Left colon (tissue), 2 donors: ENCODE measurements around the gene SLC43A2. TPM values are rescaled to one million over a fixed set of nuclear protein-coding genes. Genes with fewer than 3 reads are reported as not detected.
"Not testable (repeated sequence)": the region's sequence is repeated elsewhere in the genome, so short reads cannot be mapped to it uniquely, and the experiment has no call there.

ENCODE experiments used
- ATAC-seq: fragments of 200-7000 bp; cut with Tn5 transposase; one replicate; pipeline ENCODE4 v1.9.1; 2020; ENCODE audit warnings: mild to moderate bottlenecking, moderate library complexity
- DNase-seq, 2 donors: peaks; one replicate each; pipeline ENCODE4 v3.0.0-alpha.2; 2020
- intact Hi-C, 2 donors: fragments of 100-400 bp; cut with DNase I in 1 of 2; cut with micrococcal nuclease in 1 of 2; formaldehyde crosslinking; loops; one replicate each; pipeline versions ENCODE4 v1.11.2 to v1.14.0; 2022; cut with DNase I, micrococcal nuclease
- long read RNA-seq: library from polyadenylated mRNA; unstranded; transcript quantifications from one replicate; pipeline ENCODE4 v2.0.0, GENCODE V29; 2021
- total RNA-seq, 2 donors: library from RNA; stranded (reverse); fragmentation: NEBNext Ultra II Directional; extraction: Animal tissue kit (Norgen Biotek cat#: 25700); gene quantifications; one replicate each; pipeline ENCODE4 v1.2.1, GENCODE V29; 2021
- donor health status: DM: no; HTN: no; CAD: no.
- donor health status: DM: yes; HTN: yes; CAD: no.

The SLC43A2 gene
- total RNA-seq = 10 to 100 TPM; 19.4 to 22.8 TPM
- long read RNA-seq, full-length matches to known transcripts = 4 of 12 reads
- long read RNA-seq, partial matches to known transcripts = 1 of 12 reads
- long read RNA-seq, other reads (novel, unspliced or antisense) = 7 of 12 reads

DNA sequence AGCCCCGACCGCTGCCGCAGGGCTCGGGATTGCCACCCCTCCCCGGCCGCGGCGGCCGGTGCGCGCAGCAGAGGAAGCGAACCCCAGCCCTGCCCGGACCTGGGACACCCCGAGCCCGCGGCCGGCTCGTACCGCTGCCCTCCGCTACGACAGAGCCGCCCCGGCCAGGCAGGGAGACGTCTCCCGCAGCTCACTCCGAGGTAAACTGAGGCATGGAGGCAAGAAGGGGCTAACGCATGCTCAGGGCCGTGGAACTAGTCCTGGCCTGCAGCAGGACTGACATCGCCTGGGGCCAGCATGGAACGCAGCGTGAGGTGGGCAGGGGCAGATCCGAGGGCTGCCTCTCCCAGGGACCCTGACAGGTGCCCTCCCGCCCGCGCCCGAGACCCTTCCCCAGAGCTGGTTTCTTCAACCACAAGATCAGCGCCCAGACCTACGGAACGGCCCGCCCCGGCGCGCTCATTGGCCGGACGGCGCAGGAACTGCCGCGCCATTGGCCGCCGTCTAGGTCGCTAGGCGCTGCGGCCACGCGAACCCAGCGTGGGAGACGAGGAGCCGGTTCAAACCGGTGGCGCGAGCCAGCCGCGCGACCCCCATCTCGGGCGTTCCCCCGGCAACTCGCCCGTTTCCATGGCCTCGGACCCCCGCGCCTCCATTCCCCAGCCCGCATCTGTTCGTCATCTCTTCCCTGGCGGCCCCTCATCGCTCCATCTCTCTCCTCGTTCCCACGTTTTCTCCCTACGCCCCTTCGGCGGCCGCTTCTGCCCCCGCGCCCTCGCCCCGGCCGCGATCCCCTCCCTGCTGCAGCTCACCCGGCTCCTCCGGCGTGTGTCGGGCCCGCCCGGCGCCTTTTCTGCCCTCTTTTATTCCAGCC lies at the start of gene SLC43A2:
SLC43A2 (minus strand) TSS at position 853 of the 874 bp plus-strand sequence. CDS start 960 bp downstream, outside the sequence.
- intact Hi-C loops = loop anchor here in 1 of 2 donors (5.0 kb wide), 1 partner anchor 51 kb away; no protein-coding TSS in a partner anchor
- ATAC-seq = peak; percentile 83

GRCh38 chr17:1676401-1676800 lies 47.8 kb upstream of the SLC43A2 start:
- DNase-seq (no peak), ATAC-seq (no peak)
- intact Hi-C loops = loop anchor here in 1 of 2 donors (10.0 kb wide), 1 partner anchor 188 kb away; no protein-coding TSS in a partner anchor

More for the DNA sequence above, at the start of gene SLC43A2:
- peak; percentile 77 to 87 for DNase-seq

DNA sequence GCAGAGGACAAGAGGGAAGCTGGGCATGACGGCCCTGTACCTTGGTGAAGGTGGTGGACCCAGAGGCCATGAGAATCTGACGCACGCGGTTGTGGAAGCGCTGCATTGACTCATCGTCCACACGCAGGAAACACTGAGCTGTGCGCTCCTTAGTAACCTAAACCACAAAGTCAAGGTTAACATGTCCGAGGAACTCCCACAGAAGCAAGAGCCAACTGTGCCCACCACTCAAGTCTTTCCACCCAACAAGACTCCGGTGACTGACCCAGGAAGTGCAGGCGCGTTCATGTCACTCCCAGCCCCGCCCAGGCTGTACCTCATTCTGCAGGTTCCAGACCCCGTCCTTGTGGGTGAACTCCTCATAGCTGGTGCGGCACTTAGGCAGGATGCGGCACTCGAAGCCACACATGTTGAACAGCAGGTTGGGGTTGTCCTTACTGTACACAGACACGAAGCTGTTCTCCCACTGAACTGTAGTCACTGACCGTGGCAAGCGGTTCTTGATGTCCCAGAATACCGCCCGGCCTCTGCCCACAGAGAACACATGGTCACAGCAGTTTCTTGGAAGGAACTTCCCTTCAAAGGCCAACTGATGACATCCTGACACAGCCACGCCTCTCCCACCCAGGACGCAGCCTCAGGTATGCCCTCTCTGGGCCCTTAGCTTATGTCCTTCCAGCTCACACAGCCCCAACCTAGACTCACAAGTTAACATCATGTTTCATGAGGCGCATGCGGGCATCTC lies 44.6 kb upstream of the SLC43A2 start:
- DNase-seq = no peak

GRCh38 chr17:1663934-1664333 lies 35.3 kb upstream of the SLC43A2 start:
- DNase-seq, intact Hi-C loops, ATAC-seq: not testable (repeated sequence)

More for the DNA sequence above, 44.6 kb upstream of the SLC43A2 start:
- no peak for ATAC-seq
- intact Hi-C loops = loop anchor here in 1 of 2 donors (10.0 kb wide), 1 partner anchor 192 kb away; no protein-coding TSS in a partner anchor

- DNase-seq (no peak), ATAC-seq (no peak)
- intact Hi-C loops = no loop called here
Observed at GRCh38 chr17:1661045-1661444, 32.4 kb upstream of the SLC43A2 start.

GRCh38 chr17:1658100-1658499 lies 29.5 kb upstream of the SLC43A2 start:
- intact Hi-C loops = no loop called here
- DNase-seq (no peak), ATAC-seq (no peak)

- intact Hi-C loops = no loop called here
- no peak for DNase-seq
- ATAC-seq = no peak
Observed at GRCh38 chr17:1653735-1654134, 25.1 kb upstream of the SLC43A2 start.

DNA sequence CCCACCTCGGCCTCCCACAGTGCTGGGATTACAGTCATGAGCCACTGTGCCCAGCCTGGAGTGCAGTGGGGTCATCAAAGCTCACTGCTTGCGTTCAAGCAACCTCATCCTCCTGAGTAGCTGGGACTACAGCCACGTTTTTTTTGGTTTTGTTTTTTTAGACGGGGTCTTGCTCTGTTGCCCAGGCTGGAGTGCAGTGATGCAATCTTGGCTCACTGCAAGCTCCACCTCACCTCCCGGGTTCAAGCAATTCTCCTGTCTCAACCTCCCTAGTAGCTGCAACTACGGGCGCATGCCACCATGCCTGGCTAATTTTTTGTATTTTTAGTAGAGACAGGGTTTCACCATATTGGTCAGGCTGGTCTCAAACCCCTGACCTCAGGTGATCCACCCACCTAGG lies 24.2 kb upstream of the SLC43A2 start:
- intact Hi-C loops, DNase-seq, ATAC-seq: not testable (repeated sequence)

DNA sequence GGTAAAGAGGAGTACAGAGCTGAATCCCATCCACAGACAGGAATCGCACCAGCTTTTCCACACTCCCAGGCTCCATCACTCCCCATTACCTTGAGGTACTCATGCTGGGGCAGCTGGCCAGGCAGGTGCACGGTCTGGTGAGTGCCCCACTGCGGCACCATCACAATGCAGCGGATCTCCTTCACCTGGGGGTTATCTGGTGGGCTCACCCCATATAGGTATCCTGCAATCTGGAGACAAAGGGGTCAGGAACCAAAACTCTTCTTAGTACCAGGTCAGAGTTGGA lies 22.9 kb upstream of the SLC43A2 start:
- no peak for ATAC-seq
- DNase-seq = no peak
- intact Hi-C loops = no loop called here

GRCh38 chr17:1650731-1651558 lies 22.3 kb upstream of the SLC43A2 start:
- DNase-seq (peak; percentile 70 to 75), ATAC-seq (peak; percentile 43)
- intact Hi-C loops = no loop called here

GRCh38 chr17:1649844-1650501 lies 21.3 kb upstream of the SLC43A2 start, which contains the start of gene RILP:
Gene RILP, minus strand, starts transcription at chr17:1649866. Its CDS starts 62 bp downstream, at chr17:1649804.
- intact Hi-C loops = no loop called here
- peak; percentile 88 to 95 for DNase-seq
- peak; percentile 74 for ATAC-seq

DNA sequence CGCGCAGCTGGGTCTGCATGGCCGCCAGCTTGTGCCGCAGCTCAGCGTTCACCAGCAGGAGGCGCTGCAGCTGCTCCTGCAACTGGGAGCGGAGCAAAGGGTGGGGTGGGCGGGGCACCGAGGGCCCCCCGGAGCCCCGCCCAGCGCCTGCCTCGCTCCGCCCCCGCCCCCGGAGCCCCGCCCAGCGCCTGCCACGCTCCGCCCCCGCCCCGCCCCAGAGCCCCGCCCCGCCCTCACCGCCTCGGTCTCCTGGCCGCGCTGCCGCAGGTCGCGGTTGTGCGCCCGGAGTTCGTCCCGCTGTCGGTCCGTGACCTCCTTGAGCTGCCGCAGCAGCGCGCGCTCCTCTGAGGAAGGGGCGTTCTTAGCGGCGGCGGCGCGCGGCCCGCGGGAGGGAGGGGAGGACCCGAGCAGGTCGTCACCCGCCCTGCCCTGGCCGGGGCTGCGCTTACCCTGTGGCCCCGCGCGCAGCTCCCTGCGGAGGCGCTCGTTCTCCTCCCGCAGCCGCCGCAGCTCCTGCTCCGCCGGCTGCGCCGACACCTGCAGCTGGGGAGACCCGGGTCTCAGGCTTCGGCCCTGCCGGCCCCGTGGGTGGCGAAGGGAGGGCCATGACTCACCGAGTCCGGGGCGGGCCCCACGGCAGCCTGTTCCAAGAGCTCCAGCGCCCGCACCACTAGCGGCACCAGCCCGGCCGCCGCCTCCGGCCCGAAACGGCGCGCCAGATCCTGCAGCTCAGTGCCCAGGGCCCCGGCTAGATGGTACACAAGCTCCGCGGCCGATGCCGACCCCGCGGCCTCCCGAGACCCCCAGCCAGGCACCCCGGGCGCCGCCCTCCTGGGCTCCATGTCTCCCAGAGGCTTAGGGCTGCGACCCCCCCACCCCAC lies 20.6 kb upstream of the SLC43A2 start:
- intact Hi-C loops = no loop called here
- DNase-seq (peak; percentile 82 to 95), ATAC-seq (peak; percentile 57)

GRCh38 chr17:1648173-1648962 lies 19.7 kb upstream of the SLC43A2 start:
- no peak for ATAC-seq
- intact Hi-C loops = no loop called here
- peak in 1 of 2 donors; percentile 90 for DNase-seq

GRCh38 chr17:1647802-1648171 lies 19.2 kb upstream of the SLC43A2 start:
- ATAC-seq (no peak), DNase-seq (no peak)
- intact Hi-C loops = no loop called here

- intact Hi-C loops = no loop called here
- ATAC-seq (no peak), DNase-seq (no peak)
Observed at GRCh38 chr17:1646199-1646875, 17.7 kb upstream of the SLC43A2 start.
